GM18505 (cell line): Measurements from ENCODE around the gene NCKIPSD.

ENCODE experiments used
- ATAC-seq: cut with Tn5 transposase; IDR thresholded peaks from one replicate; pipeline ENCODE4 v1.9.1; 2021; ENCODE audit not compliant: unreplicated experiment
- POLR2A ChIP-seq: IDR thresholded peaks from 4 replicates; pipeline ENCODE4 v1.6.1; 2011; ENCODE audit warnings: borderline replicate concordance; ENCODE audit not compliant: insufficient read depth, insufficient read length; ENCODE audit errors: extremely low read depth

Gene NCKIPSD

DNA sequence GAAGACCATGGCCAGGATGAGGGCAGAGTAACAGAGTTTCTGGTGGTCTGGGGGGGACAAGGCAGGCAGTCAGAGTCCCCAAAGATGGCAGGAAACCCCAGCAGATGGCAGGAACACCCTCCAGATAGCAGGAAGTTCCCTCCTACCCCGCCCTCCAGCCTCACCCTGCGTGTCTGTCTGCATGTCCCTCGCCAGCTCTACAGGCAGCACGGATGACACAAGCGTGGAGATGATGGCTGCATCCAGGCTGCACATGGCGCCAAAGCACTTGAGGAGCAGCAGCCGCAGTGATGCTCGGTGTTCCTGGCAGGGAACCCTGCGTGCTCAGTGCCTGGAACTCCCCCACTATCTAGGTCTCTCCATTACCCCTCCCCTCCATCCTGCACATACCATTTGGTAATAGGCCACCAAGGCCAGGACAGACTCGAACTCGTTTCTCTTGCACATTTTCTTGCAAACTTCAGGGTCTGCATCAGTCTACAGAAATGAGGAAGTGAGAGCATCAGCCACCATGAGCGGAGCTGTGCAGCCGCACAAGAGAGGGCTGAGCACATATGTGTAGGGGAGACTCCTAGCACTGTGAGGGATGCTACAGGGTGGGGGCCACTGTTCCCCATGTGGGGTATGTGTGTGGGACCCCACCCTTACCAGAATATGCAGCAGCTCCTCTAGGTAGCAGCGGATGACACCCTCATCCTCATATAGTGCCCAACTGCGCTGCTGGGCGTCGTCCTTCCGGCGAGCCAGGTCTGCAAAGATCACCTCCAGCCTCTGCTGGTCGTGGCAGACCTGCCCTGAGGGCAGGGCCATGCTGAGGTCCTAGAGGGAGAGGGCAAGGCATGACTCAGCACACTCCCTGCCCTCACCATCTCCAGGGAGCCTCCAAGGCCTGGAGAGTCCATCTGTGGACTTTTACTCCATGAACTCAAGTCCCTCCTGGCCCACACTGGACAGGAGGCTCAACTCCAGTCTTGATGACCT, 6.0 kb downstream of the NCKIPSD start:
- no peak for ATAC-seq
- no peak for TF ChIP-seq POLR2A

DNA sequence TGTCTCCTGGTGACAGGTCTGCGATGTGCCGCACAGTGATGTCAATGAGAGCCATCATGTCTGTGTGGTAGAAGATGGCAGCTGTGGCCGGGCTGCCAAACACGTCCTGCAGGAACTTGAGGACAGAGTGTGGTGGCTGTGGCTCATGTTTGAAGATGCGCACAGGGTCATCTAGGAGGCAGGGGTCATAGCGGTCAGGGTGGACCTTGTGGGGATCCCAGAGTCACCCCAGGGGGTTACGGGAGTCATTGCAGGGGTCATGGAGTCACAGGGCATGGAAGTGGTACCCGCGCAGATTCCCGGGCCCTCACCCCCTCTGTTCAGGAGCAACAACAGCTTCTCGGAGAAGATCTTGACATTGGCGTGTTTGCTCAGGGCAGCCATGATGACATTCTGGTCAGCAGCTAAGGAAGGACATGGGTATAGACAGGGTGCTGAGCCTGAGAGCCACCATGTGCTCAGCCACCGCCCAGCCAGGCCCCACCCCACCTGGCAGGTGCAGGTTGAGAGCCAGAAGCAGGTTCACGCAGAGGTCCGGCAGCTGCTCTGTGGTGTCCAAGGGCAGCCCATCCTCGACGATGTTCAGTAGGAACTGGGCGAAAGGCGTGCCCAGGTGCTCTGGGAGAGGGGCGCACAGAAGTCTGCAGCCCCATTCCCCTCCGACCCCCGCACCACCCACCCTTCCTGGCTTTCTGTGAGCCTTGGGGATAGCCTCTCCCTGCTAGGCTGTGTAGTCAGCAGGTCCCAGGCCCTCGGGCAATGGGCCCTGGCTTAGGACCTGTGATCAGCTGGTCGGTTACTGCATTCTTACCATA, 6.9 kb downstream of the NCKIPSD start:
- no peak for TF ChIP-seq POLR2A
- no peak for ATAC-seq

DNA sequence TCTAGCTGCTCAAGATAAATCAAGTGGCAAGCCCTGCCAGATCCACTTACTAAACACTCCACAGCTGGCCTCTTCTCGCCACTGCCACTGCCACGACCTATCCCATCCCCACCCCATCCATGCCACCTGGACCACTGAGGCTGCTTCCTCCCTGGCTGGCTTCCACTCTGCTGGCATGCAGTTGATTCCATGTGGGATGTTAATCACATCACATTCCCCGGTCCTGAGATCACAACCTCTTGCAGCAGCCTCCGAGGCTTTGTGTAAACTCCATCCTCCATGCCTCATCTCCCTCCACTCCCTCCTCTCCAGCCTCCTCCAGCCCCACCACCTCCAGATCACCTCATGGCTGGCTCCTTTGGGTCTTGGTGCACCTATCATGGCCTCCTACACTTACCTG, 7.7 kb downstream of the NCKIPSD start:
- no peak for ATAC-seq
- TF ChIP-seq POLR2A, result no peak

DNA sequence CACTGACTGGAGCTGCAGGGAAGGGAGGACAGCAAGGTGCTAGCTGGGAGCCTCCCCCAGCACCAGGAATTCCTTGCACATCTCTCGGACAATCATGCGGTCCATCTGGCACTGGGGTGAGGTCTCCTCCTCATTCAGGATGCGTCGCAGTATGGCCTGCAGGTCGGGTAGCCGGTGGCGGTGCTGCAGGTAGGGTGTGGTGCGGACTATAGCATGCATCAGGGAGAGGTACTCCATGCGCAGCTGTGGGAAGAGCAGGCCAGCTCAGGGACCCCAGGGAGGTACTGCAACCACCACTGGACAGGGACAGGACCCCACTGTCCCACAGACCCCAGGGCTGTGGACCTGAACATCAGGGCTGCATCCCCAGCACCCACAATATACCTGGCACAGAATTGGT, 11.2 kb downstream of the NCKIPSD start:
- no peak for ATAC-seq
- no peak for TF ChIP-seq POLR2A

DNA sequence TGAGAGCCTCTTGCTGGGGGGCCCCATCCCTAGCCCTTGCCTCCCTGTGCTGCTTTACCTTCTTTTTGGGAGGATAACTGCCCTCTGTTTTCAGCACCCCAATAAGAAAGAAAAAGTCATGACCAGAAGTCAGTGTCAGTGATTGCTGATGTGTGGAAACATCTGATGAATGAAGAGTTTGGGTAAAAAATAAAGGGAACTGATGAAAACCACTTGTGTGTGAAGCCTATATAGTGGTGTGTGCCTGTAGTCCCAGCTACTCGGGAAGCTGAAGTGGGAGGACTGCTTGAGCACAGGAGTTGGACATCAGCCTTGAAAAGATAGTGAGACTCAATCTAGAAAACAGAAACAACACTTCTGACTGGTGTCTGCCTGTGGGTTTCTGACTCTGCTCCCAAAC, 13.2 kb downstream of the NCKIPSD start:
- TF ChIP-seq POLR2A, result no peak
- ATAC-seq, result no peak

DNA sequence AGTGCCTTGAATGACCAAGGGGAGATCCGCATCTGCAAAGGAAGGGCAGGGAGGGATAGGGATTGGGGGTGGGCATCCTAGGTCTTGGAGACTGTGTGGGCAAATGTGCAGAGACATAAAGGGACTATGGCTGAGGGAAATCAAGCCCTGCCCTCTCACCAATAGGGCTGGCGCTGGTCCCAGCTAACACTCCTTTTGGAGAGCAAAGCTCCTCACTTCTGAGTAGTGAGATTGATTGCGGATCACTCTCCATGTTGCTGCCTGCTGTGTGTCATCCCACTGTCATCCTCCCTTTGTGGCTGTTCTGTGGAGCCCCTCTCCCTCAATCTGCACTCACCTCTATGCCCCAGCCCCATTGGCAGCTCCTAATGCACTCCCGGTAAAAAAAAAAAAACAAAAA, 20.8 kb downstream of the NCKIPSD start:
- TF ChIP-seq POLR2A, result no peak
- ATAC-seq, result no peak

DNA sequence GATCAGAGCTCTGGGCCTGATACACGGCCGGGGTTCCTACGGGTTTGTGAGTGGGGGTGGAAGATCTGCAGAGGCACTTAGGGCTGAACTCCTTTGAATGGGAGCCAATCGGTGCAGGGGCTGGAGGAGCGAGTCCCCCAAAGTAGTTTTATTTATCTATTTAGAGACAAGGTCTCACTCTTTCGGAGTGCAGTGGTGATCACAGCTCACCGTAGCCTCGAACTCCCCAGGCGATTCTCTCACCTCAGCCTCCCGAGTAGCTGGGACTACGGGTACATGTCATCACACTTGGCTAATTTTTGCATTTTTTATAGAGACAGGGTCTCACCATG, 21.4 kb downstream of the NCKIPSD start:
- ATAC-seq, result no peak
- TF ChIP-seq POLR2A, result no peak

DNA sequence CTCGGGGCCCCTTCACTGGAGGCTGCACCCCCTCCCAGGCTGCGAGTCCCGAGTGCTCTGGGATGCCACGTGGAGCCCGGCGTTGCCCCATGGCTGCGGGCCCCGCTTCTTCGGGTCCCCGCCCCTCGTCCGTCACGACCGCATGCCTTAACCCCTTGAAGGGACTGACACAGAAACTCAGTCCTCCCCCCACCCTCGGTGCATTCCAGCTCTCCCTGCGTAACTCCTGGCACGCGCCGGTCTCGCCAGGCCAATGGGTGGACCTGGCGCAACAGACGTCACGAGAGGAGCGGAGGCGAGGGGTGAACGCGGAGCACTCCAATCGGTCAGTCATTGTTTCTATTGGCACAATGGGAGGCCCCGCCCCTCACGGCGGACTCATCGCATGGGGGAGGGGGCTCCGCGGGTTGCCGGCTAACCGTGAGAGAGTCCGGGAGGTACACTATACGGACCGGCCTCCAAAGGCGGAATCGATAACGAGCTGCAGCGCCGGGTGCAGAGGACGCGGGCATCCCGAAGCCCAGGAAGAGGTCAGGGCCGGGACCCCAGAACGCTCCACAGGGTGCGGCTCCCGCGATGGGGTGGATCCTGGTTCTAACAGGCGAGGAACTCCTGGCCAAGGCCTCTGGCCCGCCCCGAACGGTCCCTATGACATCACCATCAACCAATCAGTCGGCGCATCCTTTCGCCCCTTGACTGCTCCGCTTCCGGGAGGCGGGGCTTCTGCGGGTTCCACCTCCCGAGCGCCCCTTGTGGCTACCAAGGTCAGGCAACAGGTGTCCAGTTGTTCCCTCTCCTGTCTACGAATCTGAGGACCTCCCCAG, 22.0 kb downstream of the NCKIPSD start:
- TF ChIP-seq POLR2A, result peak; percentile 72
- peak; percentile 72 for ATAC-seq

DNA sequence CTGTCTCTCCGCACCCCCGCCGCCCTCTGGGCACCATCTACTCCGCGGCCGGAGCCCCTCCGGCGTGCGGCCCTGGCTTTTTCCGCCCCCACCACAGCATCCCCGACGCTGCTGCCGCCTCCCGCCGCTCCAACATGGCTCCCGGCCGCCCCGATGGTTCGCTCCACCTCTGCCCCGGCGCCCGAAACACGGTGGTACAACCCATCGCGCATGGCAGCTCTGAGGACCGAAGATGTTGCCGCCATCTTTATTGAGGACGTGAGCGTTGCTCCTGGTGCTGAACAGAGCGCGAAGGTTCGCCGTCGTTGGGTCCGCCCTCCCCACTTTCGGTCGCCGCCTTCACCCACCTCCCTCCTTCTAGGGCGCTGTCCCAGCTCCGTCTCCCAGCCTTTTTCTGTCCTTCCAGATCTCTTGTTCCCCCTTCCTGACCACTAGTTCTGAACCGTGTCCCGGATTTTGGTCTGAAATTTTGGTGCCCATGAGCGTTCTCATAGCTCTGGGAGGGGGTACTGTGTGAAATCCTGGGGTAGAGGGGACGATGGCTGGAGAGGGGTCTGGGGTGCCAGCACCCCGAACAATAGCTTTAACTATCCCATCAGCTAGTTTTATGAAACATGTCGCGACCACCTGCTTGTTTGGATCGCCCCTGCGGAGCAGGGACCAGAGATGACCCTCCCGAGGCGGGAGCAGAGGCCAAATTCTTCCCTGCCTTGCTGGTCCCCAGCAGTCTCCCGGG, 22.8 kb downstream of the NCKIPSD start, which contains the start of gene CELSR3:
Gene CELSR3, minus strand, starts transcription at position 134 of the 736 bp plus-strand sequence. CDS start 252 bp downstream, outside the sequence.
- TF ChIP-seq POLR2A, result peak; percentile 35
- no peak for ATAC-seq

DNA sequence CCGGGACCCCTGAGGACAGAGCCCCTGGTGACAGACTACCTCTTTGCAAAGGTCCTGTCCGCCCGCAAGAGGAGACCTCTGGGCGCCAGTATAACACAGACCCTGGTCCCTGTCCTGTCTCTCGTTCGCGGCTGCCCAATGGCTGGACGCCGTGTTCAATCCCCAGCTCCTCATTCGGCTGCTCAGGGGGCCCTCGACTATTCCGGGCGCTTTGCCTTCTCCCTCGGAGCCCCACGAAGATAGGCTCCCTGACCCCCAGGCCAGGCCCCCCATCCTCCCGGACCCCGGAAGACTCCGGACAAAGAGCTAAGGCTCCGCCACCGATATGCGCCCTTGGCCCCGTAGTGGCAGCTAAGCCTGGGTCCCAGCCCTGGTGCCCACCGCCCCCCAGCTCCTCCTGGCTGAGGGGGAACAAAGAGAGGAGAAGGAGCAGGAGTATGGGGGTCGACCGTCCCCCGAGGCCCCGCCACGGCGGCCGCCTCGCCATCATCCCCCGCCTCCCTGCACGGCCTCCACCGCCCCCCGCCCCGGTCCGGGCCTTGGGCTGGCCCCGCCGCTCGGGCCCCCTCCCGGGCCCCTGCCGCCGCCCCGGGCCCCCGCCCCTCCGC, 23.5 kb downstream of the NCKIPSD start:
- ATAC-seq, result no peak
- no peak for TF ChIP-seq POLR2A

DNA sequence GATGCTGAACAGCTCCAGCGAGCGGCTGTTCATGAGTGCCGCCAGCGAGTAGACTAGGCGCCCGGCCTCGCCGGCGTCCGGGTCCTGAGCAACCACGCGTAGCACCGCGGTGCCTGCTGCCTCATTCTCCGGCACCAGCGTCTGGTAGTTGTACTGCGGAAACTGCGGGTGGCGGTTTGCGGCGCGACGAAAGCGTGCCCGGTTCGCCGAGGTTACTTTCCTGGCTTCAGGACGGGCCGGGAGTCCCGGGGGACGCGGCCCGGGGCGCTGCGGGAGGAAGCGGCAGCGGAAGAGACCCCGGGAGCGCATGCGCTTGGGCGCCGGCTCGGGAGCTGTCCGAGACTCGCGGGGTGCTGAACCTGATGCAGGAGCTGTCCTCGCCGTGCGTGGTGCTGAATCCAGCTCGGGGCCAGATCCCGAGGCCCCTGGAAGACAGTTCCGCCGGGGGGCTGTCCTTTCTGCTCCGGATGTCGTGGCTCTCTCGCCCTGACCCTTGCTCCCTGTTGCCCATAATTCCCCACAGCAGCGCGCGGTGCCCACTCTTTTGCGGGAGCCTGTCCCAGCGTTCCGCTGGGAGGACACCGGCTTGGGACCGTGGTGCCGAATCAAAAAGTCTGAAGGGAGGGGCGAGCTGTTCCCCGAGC, 24.1 kb downstream of the NCKIPSD start:
- no peak for TF ChIP-seq POLR2A
- ATAC-seq, result no peak
